ENCODE measurements around the gene SIRT7.
A peak's percentile ranks its signal among the peaks of the same experiment; 100 is the strongest.

SIRT7 gene

DNA sequence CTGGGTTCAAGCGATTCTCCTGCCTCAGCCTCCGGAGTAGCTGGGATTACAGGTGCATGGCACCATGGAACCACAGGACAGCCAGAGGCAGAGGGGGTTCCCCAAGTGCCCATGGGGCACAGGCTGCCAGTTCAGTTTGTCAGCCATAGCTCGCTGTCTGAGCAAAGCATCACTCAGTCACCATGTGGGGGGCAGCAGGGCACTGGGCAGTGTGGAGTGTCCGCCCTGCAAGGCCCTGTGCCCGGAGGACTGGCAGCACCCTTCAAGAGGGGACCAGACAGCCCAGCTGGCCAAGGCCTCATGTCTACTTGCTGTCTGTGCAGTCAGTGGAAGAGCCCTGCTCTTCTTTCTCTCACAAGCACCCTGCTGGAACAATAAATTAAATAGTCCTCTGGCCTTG, 33.0 kb downstream of the SIRT7 start:
- FAIRE-seq: no peak
- TF ChIP-seq, protein P1, sequence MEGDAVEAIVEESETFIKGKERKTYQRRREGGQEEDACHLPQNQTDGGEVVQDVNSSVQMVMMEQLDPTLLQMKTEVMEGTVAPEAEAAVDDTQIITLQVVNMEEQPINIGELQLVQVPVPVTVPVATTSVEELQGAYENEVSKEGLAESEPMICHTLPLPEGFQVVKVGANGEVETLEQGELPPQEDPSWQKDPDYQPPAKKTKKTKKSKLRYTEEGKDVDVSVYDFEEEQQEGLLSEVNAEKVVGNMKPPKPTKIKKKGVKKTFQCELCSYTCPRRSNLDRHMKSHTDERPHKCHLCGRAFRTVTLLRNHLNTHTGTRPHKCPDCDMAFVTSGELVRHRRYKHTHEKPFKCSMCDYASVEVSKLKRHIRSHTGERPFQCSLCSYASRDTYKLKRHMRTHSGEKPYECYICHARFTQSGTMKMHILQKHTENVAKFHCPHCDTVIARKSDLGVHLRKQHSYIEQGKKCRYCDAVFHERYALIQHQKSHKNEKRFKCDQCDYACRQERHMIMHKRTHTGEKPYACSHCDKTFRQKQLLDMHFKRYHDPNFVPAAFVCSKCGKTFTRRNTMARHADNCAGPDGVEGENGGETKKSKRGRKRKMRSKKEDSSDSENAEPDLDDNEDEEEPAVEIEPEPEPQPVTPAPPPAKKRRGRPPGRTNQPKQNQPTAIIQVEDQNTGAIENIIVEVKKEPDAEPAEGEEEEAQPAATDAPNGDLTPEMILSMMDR (IDR thresholded peaks at IDR 0.05; ENCODE audit: insufficient read depth, missing control alignments): no peak
- no peak for DNase-seq (ENCODE audit: insufficient read length, low spot score)

DNA sequence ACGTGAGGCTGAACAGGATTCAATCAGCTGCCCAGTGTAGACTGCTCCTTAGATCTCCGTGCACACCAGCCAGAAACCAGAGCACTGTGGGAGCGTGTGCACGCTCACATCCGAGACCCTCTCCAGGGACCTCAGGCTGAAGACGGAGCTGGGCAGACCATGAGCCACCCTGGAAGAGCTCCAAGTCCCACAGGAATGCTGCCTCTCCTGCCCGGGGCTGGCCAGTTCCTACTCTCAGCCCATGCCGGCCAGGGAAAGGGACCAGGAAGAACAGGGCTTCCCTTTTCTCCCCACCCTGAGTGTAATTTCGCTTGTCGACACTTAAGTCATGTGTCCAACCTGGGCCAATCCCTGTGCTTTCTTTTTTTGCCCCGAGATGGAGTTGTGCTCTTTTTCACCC, 33.5 kb downstream of the SIRT7 start:
- DNase-seq (ENCODE audit: insufficient read length, low spot score): no peak
- FAIRE-seq: no peak
- TF ChIP-seq, protein P1 (IDR thresholded peaks at IDR 0.05; ENCODE audit: insufficient read depth, missing control alignments): no peak

DNA sequence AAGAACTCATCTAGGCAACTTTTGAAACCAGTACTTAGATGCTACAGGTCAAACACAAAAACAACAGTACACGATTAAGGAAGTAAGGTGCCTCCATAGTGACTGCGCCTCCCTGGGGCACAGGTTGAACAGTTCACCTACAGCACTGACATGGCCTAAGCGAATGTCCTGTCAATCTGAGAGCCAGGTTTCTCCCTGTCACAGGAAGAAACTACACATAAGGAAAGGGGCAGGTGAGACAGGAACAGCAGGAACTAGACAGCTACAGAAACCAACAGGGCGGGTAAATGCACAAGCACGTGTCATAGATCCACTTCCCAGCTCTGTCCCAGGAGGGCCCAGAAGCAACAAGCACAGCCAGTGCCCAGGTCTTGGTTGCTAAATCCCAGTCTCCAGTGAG, 38.9 kb downstream of the SIRT7 start:
- DNase-seq (ENCODE audit: insufficient read length, low spot score): no peak
- TF ChIP-seq, protein P1 (IDR thresholded peaks at IDR 0.05; ENCODE audit: insufficient read depth, missing control alignments): no peak
- FAIRE-seq: no peak

DNA sequence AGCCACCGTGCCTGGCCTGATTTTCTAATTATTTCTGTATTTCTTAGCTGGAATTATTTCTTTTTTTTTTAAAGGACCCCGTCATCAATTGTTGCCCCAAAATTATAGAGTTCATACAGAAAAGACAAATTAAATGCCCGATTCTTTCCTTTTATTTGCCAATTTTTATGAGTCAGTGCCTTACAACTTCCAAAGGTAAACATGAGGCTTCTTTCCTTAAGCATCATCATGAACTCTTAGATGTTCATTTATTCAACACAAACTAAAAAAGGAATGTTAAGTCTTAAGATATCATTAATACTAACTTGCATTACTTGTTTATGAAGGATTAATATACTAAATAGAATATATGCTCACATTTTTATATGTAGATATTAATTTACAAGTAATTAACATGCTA, 39.7 kb downstream of the SIRT7 start:
- TF ChIP-seq, protein P1 (IDR thresholded peaks at IDR 0.05; ENCODE audit: insufficient read depth, missing control alignments): no peak
- DNase-seq (ENCODE audit: insufficient read length, low spot score): no peak
- FAIRE-seq: no peak

DNA sequence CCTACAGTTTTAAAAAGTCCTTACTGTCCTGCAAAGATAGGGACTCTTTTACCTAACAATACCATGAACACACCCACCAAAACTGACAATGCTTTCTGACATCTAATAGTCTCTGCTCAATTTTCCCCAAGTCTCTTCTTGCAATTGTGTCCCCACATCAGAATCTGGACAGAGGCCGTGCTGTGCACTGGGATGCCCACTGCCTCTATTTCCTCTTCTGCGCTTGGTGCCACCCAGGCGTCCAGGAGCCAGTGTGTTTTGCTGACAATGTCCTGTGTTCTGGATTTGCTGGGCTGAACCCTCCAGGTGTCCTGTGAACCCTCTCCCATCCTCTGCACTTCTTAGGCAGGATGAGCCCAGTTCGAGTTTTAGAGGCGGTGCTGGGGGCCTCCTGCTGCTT, 40.4 kb downstream of the SIRT7 start:
- DNase-seq (ENCODE audit: insufficient read length, low spot score) (no peak), FAIRE-seq (no peak)
- TF ChIP-seq, protein P1 (IDR thresholded peaks at IDR 0.05; ENCODE audit: insufficient read depth, missing control alignments): no peak

DNA sequence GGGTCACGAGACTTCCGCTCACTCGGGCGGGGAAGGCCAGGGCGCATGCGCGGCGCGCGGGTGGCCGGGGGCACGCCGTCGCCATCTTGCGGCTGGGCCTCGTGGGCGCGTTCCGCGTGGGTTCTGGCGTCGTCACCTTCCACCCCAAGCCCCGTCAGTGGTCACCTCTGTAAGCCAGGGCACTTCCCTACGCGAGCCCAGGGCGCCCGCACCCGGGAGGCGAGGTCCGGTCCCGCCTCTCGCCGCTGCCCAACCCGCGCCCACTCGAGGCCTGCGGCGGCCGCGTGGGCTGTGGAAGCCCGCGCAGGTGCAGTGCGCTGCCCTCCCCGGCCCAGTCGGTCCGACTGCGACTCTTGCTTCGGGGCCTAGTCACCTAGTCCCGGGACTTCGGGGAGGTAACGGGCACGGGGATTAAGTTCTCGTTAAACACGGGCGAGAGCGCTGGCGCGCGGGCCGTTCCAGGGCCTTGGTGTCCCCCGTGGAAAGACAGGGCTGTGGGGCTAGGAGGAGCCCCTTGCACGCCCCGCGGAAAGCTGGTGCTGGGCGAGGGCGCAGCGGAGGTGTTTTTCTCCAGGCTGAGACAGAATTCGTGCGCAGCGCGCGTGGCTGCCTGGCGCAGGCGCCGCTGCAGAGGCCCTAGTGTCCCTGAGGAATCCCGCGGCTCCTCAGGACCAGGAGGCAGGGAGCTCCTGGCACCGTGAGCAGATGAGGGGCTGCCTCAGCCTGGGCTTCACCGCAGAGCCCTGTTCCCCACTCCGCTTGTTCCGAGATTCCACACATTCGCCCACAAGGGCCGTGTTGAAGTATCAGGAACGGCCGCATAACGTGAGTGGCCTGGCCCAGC, 46.4 kb downstream of the SIRT7 start:
- FAIRE-seq (no peak), DNase-seq (ENCODE audit: insufficient read length, low spot score) (peak; percentile 95)
- TF ChIP-seq, protein P1 (IDR thresholded peaks at IDR 0.05; ENCODE audit: insufficient read depth, missing control alignments): peak; percentile 27

DNA sequence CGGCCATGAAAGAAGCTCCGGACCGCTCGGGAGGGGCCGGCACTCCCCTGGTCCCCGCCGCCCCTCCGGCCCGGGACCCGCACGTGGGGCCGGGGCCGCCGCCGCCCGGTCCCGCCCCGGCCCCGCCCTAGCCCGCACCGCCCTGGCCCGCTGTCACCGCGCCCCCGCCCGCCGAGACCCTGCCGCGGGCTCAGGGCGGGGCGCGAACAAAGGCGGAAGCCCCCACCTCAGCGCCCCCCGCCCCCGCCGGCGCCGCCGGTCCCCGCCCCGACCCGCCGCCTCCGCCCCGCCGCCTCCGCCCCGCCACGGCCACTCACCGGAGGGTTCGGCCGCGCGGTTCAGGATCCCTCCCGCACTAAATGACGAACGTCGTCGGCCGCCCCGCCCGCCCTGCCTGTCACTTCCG, 47.0 kb downstream of the SIRT7 start, which contains the start of gene ARHGDIA:
ARHGDIA (minus strand) TSS at position 357 of the 406 bp plus-strand sequence. CDS start 1,407 bp downstream, outside the sequence.
- no peak for FAIRE-seq
- DNase-seq (ENCODE audit: insufficient read length, low spot score): no peak
- TF ChIP-seq, protein P1 (IDR thresholded peaks at IDR 0.05; ENCODE audit: insufficient read depth, missing control alignments): no peak

Measured in D721Med (cell line).